Measurements from ENCODE around the gene SLC66A3. TPM values are rescaled to one million over a fixed set of nuclear protein-coding genes. Genes with fewer than 3 reads are reported as not detected.

The SLC66A3 gene
- total RNA-seq, 1 donor from 2014 or later = 14.2 TPM

- DNase-seq (ENCODE audit: low read depth) = no peak
- Histone ChIP-seq H3K4me3 (ENCODE audit: low read depth, low read length) (no peak overlapping the region), H3K36me3 (ENCODE audit: control insufficient read depth, insufficient read depth, low read length) (no peaks in the 10 kb centered on the region), H3K27me3 (ENCODE audit: control insufficient read depth, insufficient read depth, low read length) (peaks cover 3% of the 10 kb centered on the region)
- no peak for TF ChIP-seq CTCF (IDR thresholded peaks at IDR 0.05; ENCODE audit: insufficient read depth, low read length, poor library complexity, severe bottlenecking)
Measured at GRCh38 chr2:11156396-11157075, 1.3 kb downstream of the SLC66A3 start.

GRCh38 chr2:11157296-11157695 is 2.0 kb downstream of the SLC66A3 start:
- TF ChIP-seq CTCF (IDR thresholded peaks at IDR 0.05; ENCODE audit: insufficient read depth, low read length, poor library complexity, severe bottlenecking) = no peak
- Histone ChIP-seq H3K4me3 (ENCODE audit: low read depth, low read length) (no peak overlapping the region), H3K36me3 (ENCODE audit: control insufficient read depth, insufficient read depth, low read length) (no peaks in the 10 kb centered on the region), H3K27me3 (ENCODE audit: control insufficient read depth, insufficient read depth, low read length) (peaks cover 3% of the 10 kb centered on the region)
- DNase-seq (ENCODE audit: low read depth) = no peak

DNA sequence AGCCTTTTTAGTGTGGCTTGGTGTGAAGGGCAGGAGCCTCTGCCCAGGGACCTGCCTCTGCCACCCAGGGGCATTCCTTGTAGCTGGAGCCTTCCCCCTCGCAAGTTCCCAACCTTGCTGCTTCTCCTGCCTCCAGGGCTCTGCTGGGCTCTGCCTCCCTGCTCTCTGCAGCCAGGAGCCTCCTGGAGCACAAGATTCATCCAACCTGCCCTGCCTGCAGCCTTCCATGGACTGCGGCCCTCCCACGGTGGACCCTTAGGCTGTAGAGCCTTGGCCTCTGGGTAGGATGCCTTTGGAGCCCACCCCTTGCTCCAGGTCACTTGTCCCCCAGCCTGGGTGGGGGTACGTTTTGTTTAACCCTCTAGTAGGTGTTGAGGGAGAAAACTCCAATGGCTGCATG is 2.5 kb downstream of the SLC66A3 start:
- TF ChIP-seq CTCF (IDR thresholded peaks at IDR 0.05; ENCODE audit: insufficient read depth, low read length, poor library complexity, severe bottlenecking) = no peak
- Histone ChIP-seq H3K27me3 (ENCODE audit: control insufficient read depth, insufficient read depth, low read length) (no peaks in the 10 kb centered on the region), H3K4me3 (ENCODE audit: low read depth, low read length) (no peak overlapping the region), H3K36me3 (ENCODE audit: control insufficient read depth, insufficient read depth, low read length) (no peaks in the 10 kb centered on the region)
- DNase-seq (ENCODE audit: low read depth) = no peak

- H3K27me3 ChIP-seq (ENCODE audit: control insufficient read depth, insufficient read depth, low read length) = no peaks in the 10 kb centered on the region
- no peak for TF ChIP-seq CTCF (IDR thresholded peaks at IDR 0.05; ENCODE audit: insufficient read depth, low read length, poor library complexity, severe bottlenecking)
Measured at GRCh38 chr2:11158916-11159573, 3.8 kb downstream of the SLC66A3 start.

DNA sequence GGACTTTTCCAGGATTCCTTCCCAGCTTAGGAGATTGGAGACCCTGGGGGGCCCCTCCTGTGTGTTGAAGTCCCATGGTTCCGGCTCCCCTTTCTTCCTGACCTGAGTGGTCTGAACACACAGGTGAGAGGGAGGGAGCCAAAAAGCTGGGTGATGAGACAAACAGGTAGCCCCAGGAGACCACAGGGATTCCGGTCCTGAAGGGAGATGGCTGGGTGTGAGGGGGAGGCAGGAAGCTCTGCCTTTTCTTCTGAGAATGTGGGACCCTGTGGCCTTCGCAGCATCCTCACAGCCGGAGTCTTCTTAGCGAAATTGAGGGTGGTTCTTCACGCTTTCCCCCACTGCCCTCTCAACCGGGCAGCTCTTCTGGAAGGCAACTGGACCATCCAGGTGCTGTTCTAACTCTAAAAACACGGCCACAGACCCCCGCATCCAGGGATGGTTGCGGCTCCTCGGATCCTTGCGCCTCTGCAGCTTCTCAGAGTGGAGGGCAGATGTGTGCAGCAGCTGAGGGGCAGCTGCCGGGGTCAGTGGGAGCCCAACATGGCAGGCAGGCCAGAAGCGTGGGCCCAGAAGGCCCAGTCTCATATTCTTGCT is 4.4 kb downstream of the SLC66A3 start:
- Histone ChIP-seq H3K4me3 (ENCODE audit: low read depth, low read length) (no peak overlapping the region), H3K27me3 (ENCODE audit: control insufficient read depth, insufficient read depth, low read length) (no peaks in the 10 kb centered on the region), H3K36me3 (ENCODE audit: control insufficient read depth, insufficient read depth, low read length) (no peaks in the 10 kb centered on the region)
- no peak for DNase-seq (ENCODE audit: low read depth)
- no peak for TF ChIP-seq CTCF (IDR thresholded peaks at IDR 0.05; ENCODE audit: insufficient read depth, low read length, poor library complexity, severe bottlenecking)

More at GRCh38 chr2:11158916-11159573, 3.8 kb downstream of the SLC66A3 start:
- H3K36me3 ChIP-seq (ENCODE audit: control insufficient read depth, insufficient read depth, low read length) = no peaks in the 10 kb centered on the region
- no peak for DNase-seq (ENCODE audit: low read depth)
- no peak overlapping the region for H3K4me3 ChIP-seq (ENCODE audit: low read depth, low read length)

All from kidney epithelial cell (primary cell).